SK-N-DZ (cell line): Measurements from ENCODE around the gene BRPF1.
A peak's percentile ranks its signal among the peaks of the same experiment; 100 is the strongest.

Experiments used
- DNase-seq: peaks from one replicate; pipeline ENCODE4 v3.0.0-alpha.2; 2015; ENCODE audit warnings: low spot score

The BRPF1 gene

DNA sequence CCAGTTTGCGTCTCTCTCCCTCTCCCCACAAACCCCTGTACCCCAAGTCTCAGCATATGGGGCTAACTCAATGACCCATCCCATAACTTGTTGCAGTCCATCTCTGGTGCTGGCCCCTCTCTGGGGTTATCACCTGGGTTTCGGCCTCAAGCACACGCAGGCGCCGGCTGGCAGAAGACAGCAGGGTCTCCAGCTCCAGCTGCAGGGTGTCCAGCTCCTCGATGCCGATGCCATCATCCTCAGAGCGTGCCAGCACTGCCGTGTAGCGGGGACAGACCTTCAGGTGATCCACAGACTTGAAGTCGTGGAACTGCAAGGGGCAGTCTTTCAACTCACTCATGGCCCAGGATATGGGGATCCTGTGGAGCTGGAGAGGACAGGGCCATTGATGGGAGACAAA is 59.6 kb downstream of the BRPF1 start:
- no peak for DNase-seq

DNA sequence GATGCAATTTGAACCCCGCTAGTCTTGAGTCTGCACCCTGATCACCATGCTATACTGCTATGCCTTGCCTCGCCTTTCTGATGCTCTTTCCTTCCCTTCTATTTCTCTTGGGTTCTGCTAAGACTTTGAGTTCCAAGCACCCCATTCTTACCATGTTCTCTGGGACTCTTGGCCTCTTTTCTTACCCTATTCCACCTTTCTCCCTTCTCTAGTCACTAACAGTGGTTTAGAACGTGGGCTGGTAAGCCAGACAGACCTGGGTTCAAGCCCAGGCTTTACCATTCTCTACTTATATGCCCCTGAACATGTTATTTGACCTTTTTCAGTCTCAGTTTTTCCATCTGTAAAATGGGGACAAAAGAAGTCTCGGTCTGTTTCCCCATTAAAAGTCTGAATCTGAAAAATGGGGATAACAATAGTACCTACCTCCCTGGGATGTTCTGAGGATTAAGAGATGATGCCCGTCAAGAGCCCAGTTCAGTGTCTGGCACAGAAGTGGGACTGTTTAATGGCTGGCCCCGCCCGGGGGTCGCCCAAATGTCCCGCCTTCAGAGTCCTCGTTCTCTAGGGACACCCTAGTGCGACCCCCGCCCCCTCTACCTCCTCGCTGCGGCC is 60.4 kb downstream of the BRPF1 start:
- DNase-seq, result no peak

DNA sequence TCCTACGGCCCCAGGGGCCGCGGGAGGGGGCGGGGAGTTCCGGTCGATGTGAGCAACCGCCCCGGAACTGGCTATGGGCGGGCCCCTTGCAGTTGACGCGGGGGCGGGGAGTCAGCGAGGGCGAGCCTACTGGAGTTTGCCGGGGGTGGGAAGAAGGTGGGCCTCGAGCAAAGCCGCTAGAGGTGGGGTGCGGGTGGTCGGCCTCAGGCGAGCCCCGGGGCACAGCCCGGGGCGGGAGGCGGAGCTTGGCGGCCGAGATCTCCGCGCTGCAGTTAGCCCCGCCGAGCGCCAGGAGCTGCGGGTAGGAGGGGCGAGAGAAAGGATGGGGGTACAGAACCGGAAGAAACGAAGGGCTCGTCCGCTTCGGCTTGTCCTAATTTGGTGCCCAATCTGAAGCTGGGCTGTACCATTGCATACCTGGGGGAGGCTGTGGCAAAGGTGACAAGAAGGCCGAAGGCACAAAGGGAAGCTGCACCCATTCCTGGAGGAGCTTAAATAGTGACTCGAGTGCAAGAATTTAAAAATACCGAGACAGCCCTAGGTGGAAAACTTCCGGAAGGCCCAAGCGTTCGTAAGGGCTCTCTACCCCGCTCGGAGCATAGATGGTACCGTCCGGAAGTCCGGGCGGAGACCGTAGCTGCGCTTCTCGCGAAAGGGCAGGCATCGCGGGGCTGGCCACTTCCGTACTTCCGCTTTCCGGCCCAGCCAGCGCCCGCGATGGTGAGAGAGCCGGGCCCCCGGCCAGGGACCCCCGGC is 61.0 kb downstream of the BRPF1 start, which contains the start of the genes ARPC4 and TADA3:
Gene ARPC4 (plus strand): TSS at position 678 of the 756 bp plus-strand sequence. CDS start 40 bp downstream, at position 718.
Gene TADA3 (minus strand): TSS at position 69 of the 756 bp plus-strand sequence. CDS start 1,007 bp downstream, outside the sequence.
- DNase-seq, result peak; percentile 99

DNA sequence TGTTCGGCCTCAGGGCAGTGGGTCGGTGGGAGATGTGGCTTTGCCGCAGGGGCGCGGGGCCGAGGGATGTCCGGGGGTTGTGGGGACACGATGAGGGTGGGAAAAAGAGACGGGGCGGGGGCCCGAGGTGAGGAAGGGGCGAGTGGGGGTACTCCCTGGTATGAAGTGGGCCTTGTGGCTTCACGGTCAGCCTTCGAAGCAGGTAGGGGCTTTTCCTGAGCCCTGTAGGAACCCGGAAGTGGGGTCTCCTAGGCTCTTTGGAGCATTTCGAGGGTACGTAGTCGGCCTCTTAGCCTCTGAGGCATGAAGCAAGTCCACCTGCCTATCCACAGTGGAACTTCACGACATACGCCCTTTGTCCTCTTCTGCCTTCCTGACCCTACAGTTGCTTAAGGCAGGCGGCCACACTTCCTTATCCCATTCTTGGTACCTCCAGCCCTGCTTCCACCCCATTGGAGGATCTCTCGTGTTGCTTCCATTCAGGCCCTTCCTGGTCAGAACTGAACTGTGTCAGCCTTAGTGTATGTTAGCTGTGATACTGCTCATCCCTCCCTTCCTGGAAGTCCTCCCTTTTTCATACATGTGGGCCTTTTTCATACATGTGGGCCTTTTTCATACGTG is 61.7 kb downstream of the BRPF1 start:
- peak; percentile 67 for DNase-seq

DNA sequence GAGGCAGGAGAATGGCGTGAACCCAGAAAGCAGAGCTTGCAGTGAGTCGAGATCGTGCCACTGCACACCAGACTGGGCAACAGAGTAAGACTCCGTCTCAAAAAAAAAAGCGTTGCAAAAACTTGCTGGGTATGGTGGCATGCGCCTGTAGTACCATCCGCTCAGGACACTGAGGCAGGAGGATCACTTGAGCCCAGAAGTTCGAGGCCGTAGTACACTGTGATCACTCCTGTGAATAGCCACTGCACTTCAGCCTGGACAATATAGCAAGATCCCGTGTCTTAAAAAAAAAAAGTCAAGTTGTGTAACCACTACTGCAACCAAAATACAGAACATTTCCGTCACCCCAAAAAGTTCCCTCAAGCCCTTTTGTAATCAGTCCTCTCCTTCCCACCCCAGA is 62.9 kb downstream of the BRPF1 start:
- DNase-seq, result no peak

DNA sequence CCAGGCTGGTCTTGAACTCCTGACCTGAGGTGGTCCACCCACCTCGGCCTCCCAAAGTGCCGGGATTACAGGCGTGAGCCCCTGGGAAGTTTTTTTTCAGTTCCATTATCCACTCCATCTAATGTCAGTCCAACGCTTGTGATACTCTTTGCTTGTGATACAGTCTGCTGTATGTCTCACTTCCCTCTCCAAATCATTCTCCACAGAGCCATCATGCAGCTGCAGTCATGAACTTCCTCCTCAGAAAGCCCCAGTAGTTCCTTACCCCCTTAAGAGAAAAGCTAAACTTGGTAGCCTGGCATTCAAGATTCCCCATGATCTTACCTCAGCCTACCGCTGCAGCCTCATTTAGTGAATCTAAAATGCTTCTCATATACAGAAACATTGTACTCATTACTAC is 63.7 kb downstream of the BRPF1 start:
- DNase-seq, result no peak

DNA sequence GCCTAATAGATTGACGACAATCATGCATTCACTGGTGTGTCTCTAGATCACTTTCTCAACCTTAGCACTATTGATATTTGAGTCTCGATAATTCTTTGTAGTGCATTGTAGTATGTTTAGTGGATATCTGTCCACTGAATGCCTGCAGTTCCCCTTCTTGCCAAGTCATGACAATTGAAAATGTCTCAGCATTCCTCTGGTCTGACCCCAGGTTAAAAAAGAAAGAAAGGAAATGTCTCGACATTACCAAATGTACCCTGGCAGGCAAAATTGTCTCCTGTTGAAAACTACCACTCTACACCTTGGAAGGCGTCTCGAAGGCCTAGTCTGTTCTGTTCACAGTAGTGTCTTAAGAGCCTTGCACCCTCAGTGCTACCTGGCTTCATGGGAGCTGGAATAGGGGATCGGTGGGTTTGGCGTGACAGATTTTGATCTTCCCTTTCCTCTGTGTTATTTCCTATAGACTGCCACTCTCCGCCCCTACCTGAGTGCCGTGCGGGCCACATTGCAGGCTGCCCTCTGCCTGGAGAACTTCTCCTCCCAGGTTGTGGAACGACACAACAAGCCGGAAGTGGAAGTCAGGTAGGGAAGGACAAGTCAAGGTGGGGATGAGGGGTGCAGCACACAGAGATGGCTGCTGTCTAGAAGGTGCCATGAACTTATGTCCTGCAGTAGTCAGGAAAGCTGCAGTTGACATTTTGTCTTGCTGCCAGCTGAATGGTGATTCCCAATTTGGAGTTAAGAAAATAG is 65.8 kb downstream of the BRPF1 start:
- DNase-seq, result no peak
